ENCODE results near the gene ALPL.
"Not testable (repeated sequence)": the region's sequence is repeated elsewhere in the genome, so short reads cannot be mapped to it uniquely, and the experiment has no call there.

The ALPL gene

GRCh38 chr1:21507511-21508270 is 1.5 kb upstream of the ALPL start:
- no peak for DNase-seq (ENCODE audit: low spot score)

- DNase-seq (ENCODE audit: low spot score) = peak; percentile 89
Measured at GRCh38 chr1:21508580-21509350, 458 bp upstream of the ALPL start.

- DNase-seq (ENCODE audit: low spot score) = no peak
Measured at GRCh38 chr1:21510113-21510493, 880 bp downstream of the ALPL start.

- no peak for DNase-seq (ENCODE audit: low spot score)
Measured at GRCh38 chr1:21510885-21511578, 1.8 kb downstream of the ALPL start.

- DNase-seq (ENCODE audit: low spot score) = peak; percentile 94
Measured at GRCh38 chr1:21511579-21512522, 2.6 kb downstream of the ALPL start.

- DNase-seq (ENCODE audit: low spot score) = no peak
Measured at GRCh38 chr1:21514245-21514644, 5.0 kb downstream of the ALPL start.

- DNase-seq (ENCODE audit: low spot score) = no peak
Measured at GRCh38 chr1:21517161-21517589, 8.0 kb downstream of the ALPL start.

- DNase-seq (ENCODE audit: low spot score) = no peak
Measured at GRCh38 chr1:21517660-21518480, 8.6 kb downstream of the ALPL start.

GRCh38 chr1:21518774-21519455 is 9.7 kb downstream of the ALPL start:
- no peak for DNase-seq (ENCODE audit: low spot score)

- not testable (repeated sequence) for DNase-seq (ENCODE audit: low spot score)
Measured at GRCh38 chr1:21519486-21520070, 10.4 kb downstream of the ALPL start.

- DNase-seq (ENCODE audit: low spot score) = no peak
Measured at GRCh38 chr1:21520899-21521716, 11.9 kb downstream of the ALPL start.

- no peak for DNase-seq (ENCODE audit: low spot score)
Measured at GRCh38 chr1:21521717-21522060, 12.5 kb downstream of the ALPL start.

GRCh38 chr1:21522525-21523038 is 13.4 kb downstream of the ALPL start:
- no peak for DNase-seq (ENCODE audit: low spot score)

- no peak for DNase-seq (ENCODE audit: low spot score)
Measured at GRCh38 chr1:21523297-21523813, 14.1 kb downstream of the ALPL start.

- no peak for DNase-seq (ENCODE audit: low spot score)
Measured at GRCh38 chr1:21524220-21524619, 15.0 kb downstream of the ALPL start.

GRCh38 chr1:21524686-21525339 is 15.6 kb downstream of the ALPL start:
- no peak for DNase-seq (ENCODE audit: low spot score)

GRCh38 chr1:21525340-21525717 is 16.1 kb downstream of the ALPL start:
- no peak for DNase-seq (ENCODE audit: low spot score)

GRCh38 chr1:21526441-21526840 is 17.2 kb downstream of the ALPL start:
- DNase-seq (ENCODE audit: low spot score) = no peak
